ENCODE data around the gene CHN2. TPM values are rescaled to one million over a fixed set of nuclear protein-coding genes. Genes with fewer than 3 reads are reported as not detected.

The CHN2 gene
- total RNA-seq, 1 donor from 2014 or later: 0.64 TPM

DNA sequence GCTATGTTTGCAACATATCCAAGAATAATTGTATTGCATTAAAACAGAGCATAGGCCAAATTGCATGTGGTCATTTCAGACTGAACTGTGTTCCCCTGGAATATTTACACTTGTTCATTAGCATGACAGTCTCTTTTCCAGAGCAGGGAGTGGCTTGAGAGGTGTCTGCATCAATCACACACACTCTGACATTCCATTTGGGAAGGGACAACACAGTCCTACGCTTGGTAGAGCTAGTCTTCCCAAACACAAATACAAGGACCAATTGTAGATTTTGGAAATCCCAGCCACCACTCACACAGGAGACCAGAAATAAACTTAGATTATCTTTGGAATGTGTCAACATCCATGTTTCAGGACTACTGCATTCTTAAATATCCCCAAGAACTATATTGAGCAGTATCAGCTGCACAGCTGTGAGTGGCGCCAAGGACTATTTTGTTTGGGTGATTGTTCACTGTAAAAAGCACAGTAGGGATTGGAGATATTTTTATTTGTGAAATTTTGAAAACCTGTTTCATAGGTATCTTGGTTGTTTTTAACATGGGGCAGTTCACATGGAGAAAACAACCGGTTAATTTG, 275.5 kb downstream of the CHN2 start:
- Mint-ChIP-seq H3K27me3 (ENCODE audit: unreplicated experiment) (peaks cover 25% of the 10 kb centered on the region), H3K4me3 (ENCODE audit: unreplicated experiment) (no peak overlapping the region), H3K9me3 (ENCODE audit: unreplicated experiment) (no peaks in the 10 kb centered on the region), H3K27ac (ENCODE audit: unreplicated experiment) (no peak overlapping the region), H3K4me1 (ENCODE audit: unreplicated experiment) (no peaks in the 10 kb centered on the region), H3K36me3 (ENCODE audit: unreplicated experiment) (no peaks in the 10 kb centered on the region)
- TF ChIP-seq, protein P1, sequence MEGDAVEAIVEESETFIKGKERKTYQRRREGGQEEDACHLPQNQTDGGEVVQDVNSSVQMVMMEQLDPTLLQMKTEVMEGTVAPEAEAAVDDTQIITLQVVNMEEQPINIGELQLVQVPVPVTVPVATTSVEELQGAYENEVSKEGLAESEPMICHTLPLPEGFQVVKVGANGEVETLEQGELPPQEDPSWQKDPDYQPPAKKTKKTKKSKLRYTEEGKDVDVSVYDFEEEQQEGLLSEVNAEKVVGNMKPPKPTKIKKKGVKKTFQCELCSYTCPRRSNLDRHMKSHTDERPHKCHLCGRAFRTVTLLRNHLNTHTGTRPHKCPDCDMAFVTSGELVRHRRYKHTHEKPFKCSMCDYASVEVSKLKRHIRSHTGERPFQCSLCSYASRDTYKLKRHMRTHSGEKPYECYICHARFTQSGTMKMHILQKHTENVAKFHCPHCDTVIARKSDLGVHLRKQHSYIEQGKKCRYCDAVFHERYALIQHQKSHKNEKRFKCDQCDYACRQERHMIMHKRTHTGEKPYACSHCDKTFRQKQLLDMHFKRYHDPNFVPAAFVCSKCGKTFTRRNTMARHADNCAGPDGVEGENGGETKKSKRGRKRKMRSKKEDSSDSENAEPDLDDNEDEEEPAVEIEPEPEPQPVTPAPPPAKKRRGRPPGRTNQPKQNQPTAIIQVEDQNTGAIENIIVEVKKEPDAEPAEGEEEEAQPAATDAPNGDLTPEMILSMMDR (IDR thresholded peaks at IDR 0.05): no peak
- no peak for DNase-seq (ENCODE audit: extremely low spot score, unreplicated experiment)

GRCh38 chr7:29471444-29472138, 277.0 kb downstream of the CHN2 start:
- TF ChIP-seq, protein P1 (IDR thresholded peaks at IDR 0.05): no peak
- Mint-ChIP-seq H3K27ac (ENCODE audit: unreplicated experiment) (no peak overlapping the region), H3K4me3 (ENCODE audit: unreplicated experiment) (no peak overlapping the region), H3K36me3 (ENCODE audit: unreplicated experiment) (no peaks in the 10 kb centered on the region), H3K9me3 (ENCODE audit: unreplicated experiment) (no peaks in the 10 kb centered on the region), H3K27me3 (ENCODE audit: unreplicated experiment) (peaks cover 32% of the 10 kb centered on the region), H3K4me1 (ENCODE audit: unreplicated experiment) (no peaks in the 10 kb centered on the region)
- no peak for DNase-seq (ENCODE audit: extremely low spot score, unreplicated experiment)

- Mint-ChIP-seq H3K36me3 (ENCODE audit: unreplicated experiment) (no peaks in the 10 kb centered on the region), H3K27ac (ENCODE audit: unreplicated experiment) (no peak overlapping the region), H3K9me3 (ENCODE audit: unreplicated experiment) (no peaks in the 10 kb centered on the region), H3K4me3 (ENCODE audit: unreplicated experiment) (no peak overlapping the region), H3K4me1 (ENCODE audit: unreplicated experiment) (no peaks in the 10 kb centered on the region), H3K27me3 (ENCODE audit: unreplicated experiment) (peaks cover 31% of the 10 kb centered on the region)
- TF ChIP-seq, protein P1 (IDR thresholded peaks at IDR 0.05): no peak
- no peak for DNase-seq (ENCODE audit: extremely low spot score, unreplicated experiment)
These were observed 282.3 kb downstream of the CHN2 start for GRCh38 chr7:29476916-29477315.

DNA sequence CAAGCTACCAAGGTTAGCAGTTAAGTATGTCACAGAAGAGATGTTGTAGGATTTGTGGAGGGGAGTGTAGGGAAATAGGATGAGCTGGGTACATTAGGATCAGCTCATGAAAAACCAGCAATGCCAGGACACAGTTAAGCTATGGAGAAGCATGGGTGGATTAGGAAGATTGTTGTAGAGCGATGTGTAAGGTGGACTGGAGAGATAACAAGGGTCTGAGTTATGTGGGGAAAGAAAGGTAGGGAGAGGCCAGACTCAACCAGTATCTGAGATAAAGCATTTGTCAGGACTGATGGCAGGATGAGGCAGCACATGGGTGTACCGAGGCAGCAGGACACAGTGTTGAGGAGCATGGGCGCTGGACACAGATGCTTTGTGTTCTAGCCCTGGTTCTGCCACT, 283.7 kb downstream of the CHN2 start:
- H3K27ac Mint-ChIP-seq (ENCODE audit: unreplicated experiment): no peak overlapping the region
- TF ChIP-seq, protein P1 (IDR thresholded peaks at IDR 0.05): no peak
- no peaks in the 10 kb centered on the region for H3K9me3 Mint-ChIP-seq (ENCODE audit: unreplicated experiment)
- no peaks in the 10 kb centered on the region for H3K4me1 Mint-ChIP-seq (ENCODE audit: unreplicated experiment)
- peaks cover 23% of the 10 kb centered on the region for H3K27me3 Mint-ChIP-seq (ENCODE audit: unreplicated experiment)
- H3K36me3 Mint-ChIP-seq (ENCODE audit: unreplicated experiment): no peaks in the 10 kb centered on the region
- DNase-seq (ENCODE audit: extremely low spot score, unreplicated experiment): no peak
- H3K4me3 Mint-ChIP-seq (ENCODE audit: unreplicated experiment): no peak overlapping the region

GRCh38 chr7:29478687-29479240, 284.2 kb downstream of the CHN2 start:
- Mint-ChIP-seq H3K36me3 (ENCODE audit: unreplicated experiment) (no peaks in the 10 kb centered on the region), H3K27me3 (ENCODE audit: unreplicated experiment) (peaks cover 23% of the 10 kb centered on the region), H3K4me1 (ENCODE audit: unreplicated experiment) (peaks cover under 1% of the 10 kb centered on the region), H3K27ac (ENCODE audit: unreplicated experiment) (no peak overlapping the region), H3K4me3 (ENCODE audit: unreplicated experiment) (no peak overlapping the region), H3K9me3 (ENCODE audit: unreplicated experiment) (no peaks in the 10 kb centered on the region)
- TF ChIP-seq, protein P1 (IDR thresholded peaks at IDR 0.05): no peak
- DNase-seq (ENCODE audit: extremely low spot score, unreplicated experiment): no peak

Data from osteocyte (in vitro differentiated cells).